ENCODE measurements around the gene APOOL. TPM values are rescaled to one million over a fixed set of nuclear protein-coding genes. Genes with fewer than 3 reads are reported as not detected.

Gene APOOL
- polyA plus RNA-seq, 3 donors = 2.0 to 4.7 (median 2.8) TPM

DNA sequence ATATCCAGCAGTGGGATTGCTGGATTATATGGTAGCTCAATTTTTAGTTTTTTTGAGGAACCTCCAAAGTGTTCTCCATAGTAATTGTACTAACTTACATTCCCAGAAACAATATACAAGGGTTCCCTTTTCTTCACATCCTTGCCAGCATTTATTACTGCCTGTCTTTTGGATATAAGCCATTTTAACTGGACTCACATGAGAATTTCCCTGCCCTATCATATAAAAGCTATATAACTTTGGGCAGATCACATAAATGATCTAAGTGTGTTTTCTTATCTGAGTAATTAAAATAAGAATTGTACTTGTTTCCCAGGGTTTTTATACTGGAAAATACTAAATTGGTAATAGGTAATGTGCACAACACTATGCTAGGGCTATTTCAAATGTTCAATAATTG lies 25.4 kb downstream of the APOOL start:
- Mint-ChIP-seq H3K9me3 (peaks cover 0 to 3% (median 2%) of the 10 kb centered on the region in 7 donors), H3K4me3 (no peak overlapping the region), H3K27ac (no peak overlapping the region), H3K4me1 (no peaks in the 10 kb centered on the region), H3K27me3 (ENCODE audit: low read depth in 3 of 3) (peaks cover 0 to 1% (median 0%) of the 10 kb centered on the region in 3 donors), H3K36me3 (peaks cover 0 to 1% of the 10 kb centered on the region in 2 donors)
- peaks cover 0 to 3% of the 10 kb centered on the region in 2 donors for H3K9me3 ChIP-seq (replicated peaks in 1 of 2; ENCODE audit: control insufficient read depth in 1 of 2, insufficient read depth in 1 of 2, low read length in 2 of 2)
- TF ChIP-seq, protein P1, sequence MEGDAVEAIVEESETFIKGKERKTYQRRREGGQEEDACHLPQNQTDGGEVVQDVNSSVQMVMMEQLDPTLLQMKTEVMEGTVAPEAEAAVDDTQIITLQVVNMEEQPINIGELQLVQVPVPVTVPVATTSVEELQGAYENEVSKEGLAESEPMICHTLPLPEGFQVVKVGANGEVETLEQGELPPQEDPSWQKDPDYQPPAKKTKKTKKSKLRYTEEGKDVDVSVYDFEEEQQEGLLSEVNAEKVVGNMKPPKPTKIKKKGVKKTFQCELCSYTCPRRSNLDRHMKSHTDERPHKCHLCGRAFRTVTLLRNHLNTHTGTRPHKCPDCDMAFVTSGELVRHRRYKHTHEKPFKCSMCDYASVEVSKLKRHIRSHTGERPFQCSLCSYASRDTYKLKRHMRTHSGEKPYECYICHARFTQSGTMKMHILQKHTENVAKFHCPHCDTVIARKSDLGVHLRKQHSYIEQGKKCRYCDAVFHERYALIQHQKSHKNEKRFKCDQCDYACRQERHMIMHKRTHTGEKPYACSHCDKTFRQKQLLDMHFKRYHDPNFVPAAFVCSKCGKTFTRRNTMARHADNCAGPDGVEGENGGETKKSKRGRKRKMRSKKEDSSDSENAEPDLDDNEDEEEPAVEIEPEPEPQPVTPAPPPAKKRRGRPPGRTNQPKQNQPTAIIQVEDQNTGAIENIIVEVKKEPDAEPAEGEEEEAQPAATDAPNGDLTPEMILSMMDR (IDR thresholded peaks at IDR 0.05) = no peak
- H3K4me3 ChIP-seq (replicated peaks in 1 of 3; ENCODE audit: low read depth in 2 of 3, low read length in 3 of 3) = no peak overlapping the region
- H3K4me2 ChIP-seq (replicated peaks; ENCODE audit: extremely low read depth, low read length, poor library complexity, severe bottlenecking) = no peak overlapping the region
- H2AFZ ChIP-seq (ENCODE audit: insufficient read depth, low read depth, low read length, poor library complexity, severe bottlenecking) = no peak overlapping the region
- intact Hi-C loops (cut with micrococcal nuclease) = no loop called here
- H3K9ac ChIP-seq (ENCODE audit: insufficient read depth, low read length, poor library complexity, severe bottlenecking) = no peak overlapping the region
- no peaks in the 10 kb centered on the region for H3K79me2 ChIP-seq (ENCODE audit: insufficient read depth, low read length)
- no peak overlapping the region for H3K27ac ChIP-seq (ENCODE audit: low read depth in 1 of 2, low read length in 2 of 2)
- no peak for DNase-seq
- H3K27me3 ChIP-seq (ENCODE audit: control insufficient read depth in 2 of 2, insufficient read depth in 2 of 2, low read length in 2 of 2) = no peaks in the 10 kb centered on the region
- no peaks in the 10 kb centered on the region for H3K4me1 ChIP-seq (ENCODE audit: control insufficient read depth in 1 of 2, insufficient read depth in 2 of 2, low read length in 2 of 2)
- no peaks in the 10 kb centered on the region for H4K20me1 ChIP-seq (ENCODE audit: insufficient read depth, low read length)
- H3K36me3 ChIP-seq (replicated peaks in 1 of 2; ENCODE audit: control insufficient read depth in 1 of 2, insufficient read depth in 2 of 2, low read length in 2 of 2) = no peaks in the 10 kb centered on the region

DNA sequence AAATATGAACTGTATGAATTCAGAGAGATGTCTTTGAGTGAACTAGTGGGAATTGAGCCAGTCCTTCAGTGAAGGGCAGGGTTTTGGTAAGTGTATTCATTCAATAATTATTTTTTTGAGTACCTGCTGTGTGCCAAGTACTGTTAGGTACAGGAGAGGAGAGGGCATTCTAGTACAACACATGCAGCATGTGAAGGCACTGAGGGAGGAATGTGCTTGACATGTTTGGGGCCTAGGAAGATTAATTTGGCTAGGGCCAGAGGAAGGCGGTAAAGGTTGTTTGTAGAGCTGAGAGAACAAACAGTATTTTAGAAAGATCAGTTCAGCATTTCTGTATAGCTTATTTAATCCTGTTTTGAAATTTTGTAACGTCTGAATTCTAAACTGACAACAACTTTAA lies 27.8 kb downstream of the APOOL start:
- H3K4me1 ChIP-seq (ENCODE audit: control insufficient read depth in 1 of 2, insufficient read depth in 2 of 2, low read length in 2 of 2) = no peaks in the 10 kb centered on the region
- Mint-ChIP-seq H3K4me1 (no peaks in the 10 kb centered on the region), H3K4me3 (no peak overlapping the region), H3K27ac (no peak overlapping the region), H3K27me3 (ENCODE audit: low read depth in 3 of 3) (peaks cover 0 to 1% (median 0%) of the 10 kb centered on the region in 3 donors), H3K9me3 (peaks cover 0 to 3% (median 0%) of the 10 kb centered on the region in 7 donors), H3K36me3 (peaks cover 0 to 1% of the 10 kb centered on the region in 2 donors)
- no peaks in the 10 kb centered on the region for H3K36me3 ChIP-seq (replicated peaks in 1 of 2; ENCODE audit: control insufficient read depth in 1 of 2, insufficient read depth in 2 of 2, low read length in 2 of 2)
- H3K9ac ChIP-seq (ENCODE audit: insufficient read depth, low read length, poor library complexity, severe bottlenecking) = no peak overlapping the region
- H3K27ac ChIP-seq (ENCODE audit: low read depth in 1 of 2, low read length in 2 of 2) = no peak overlapping the region
- H3K79me2 ChIP-seq (ENCODE audit: insufficient read depth, low read length) = no peaks in the 10 kb centered on the region
- no peak overlapping the region for H3K4me3 ChIP-seq (replicated peaks in 1 of 3; ENCODE audit: low read depth in 2 of 3, low read length in 3 of 3)
- no peaks in the 10 kb centered on the region for H3K9me3 ChIP-seq (replicated peaks in 1 of 2; ENCODE audit: control insufficient read depth in 1 of 2, insufficient read depth in 1 of 2, low read length in 2 of 2)
- no peaks in the 10 kb centered on the region for H3K27me3 ChIP-seq (ENCODE audit: control insufficient read depth in 2 of 2, insufficient read depth in 2 of 2, low read length in 2 of 2)
- DNase-seq = no peak
- H3K4me2 ChIP-seq (replicated peaks; ENCODE audit: extremely low read depth, low read length, poor library complexity, severe bottlenecking) = no peak overlapping the region
- no peak overlapping the region for H2AFZ ChIP-seq (ENCODE audit: insufficient read depth, low read depth, low read length, poor library complexity, severe bottlenecking)
- TF ChIP-seq, protein P1 (IDR thresholded peaks at IDR 0.05) = no peak
- WGBS (ENCODE audit: insufficient coverage) = no CpG with 5 or more reads among the region's 2 CpGs
- H4K20me1 ChIP-seq (ENCODE audit: insufficient read depth, low read length) = no peaks in the 10 kb centered on the region
- intact Hi-C loops (cut with micrococcal nuclease) = no loop called here

Data from CD14-positive monocyte (primary cell).